Activated CD4-positive, CD25-positive, alpha-beta regulatory T cell (primary cell): Measurements from ENCODE around the gene LACTB.
"Not testable (repeated sequence)": the region's sequence is repeated elsewhere in the genome, so short reads cannot be mapped to it uniquely, and the experiment has no call there.

Source experiments
- DNase-seq, 4 experiments: peaks; one replicate each; lab custom pipeline; 2025; lab: John Stamatoyannopoulos, UW

LACTB gene

DNA sequence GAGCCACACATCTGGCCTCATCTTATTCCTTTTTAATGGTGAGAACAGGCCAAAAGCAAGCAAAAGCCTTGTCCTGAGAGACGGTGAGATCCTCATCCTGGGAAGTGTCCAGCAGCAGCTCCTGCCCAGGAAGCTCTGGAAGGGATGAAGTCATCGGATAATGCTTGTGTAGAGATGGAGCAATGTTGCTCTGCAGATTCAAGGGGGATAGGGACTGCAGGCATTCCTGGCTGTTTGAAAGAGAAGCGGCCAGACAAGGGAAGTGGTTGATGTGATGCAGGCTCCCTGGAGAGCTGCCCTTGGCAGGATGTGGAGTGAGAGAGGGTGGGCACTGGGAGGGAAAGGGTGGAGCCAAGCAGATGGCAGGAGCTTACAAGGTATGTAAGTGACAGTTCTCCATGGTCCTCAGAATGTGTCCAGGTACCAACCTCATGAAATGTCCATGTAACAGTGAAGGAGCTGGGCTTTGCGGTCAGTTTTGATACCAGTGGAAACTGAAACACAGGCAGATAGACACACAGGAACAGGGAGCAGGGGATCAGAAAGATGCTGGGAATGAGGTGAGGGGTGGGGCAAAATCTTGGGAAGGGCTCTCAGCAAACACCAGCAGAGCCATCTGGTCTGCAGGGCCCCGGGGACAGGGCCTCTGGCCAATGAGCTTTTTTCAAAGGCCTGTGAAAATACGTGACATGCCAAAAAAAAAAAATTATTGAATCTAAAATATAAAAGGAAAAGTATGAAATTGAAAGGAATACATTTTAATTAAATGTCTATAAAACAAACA, 32.2 kb upstream of the LACTB start:
- DNase-seq: no peak

DNA sequence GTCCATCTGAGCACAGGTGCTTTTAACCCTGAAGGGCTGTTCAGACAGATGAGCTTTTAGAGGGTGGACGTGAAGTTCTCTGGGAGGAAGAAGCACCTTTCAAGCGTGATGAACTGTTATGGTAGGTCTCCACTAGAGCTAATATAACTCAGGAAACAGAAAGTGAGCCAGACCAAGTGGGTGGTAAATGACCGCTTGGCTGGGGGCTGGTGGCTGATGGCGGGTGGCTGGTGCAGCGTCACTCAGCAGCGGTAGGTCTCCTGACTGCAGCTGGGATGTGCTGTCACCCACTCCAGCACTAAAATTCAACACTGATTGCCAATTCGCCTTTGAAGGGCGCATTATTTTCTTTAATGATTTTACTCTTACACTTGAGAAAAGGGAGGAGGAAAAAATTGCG, 31.2 kb upstream of the LACTB start:
- DNase-seq: no peak

DNA sequence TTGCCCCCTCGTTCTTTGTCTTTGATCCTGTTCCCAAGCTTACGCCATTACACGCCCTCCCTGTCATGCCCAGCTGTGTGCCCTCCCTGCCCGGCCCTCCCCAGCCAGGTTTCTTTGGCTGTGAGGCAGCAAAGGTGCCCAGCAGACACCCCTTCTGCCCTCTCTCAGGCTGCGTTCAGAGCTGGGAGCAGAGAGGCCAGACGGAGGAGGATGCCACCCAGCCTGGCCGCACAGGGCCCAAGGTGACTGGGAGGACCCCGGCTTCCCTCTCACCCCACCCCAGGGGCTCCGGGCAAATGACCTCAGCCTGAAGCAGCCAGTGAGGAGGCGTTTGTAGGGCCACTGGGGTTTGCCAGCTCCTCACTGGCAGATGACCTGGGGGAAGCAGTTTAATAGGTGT, 30.8 kb upstream of the LACTB start:
- no peak for DNase-seq

DNA sequence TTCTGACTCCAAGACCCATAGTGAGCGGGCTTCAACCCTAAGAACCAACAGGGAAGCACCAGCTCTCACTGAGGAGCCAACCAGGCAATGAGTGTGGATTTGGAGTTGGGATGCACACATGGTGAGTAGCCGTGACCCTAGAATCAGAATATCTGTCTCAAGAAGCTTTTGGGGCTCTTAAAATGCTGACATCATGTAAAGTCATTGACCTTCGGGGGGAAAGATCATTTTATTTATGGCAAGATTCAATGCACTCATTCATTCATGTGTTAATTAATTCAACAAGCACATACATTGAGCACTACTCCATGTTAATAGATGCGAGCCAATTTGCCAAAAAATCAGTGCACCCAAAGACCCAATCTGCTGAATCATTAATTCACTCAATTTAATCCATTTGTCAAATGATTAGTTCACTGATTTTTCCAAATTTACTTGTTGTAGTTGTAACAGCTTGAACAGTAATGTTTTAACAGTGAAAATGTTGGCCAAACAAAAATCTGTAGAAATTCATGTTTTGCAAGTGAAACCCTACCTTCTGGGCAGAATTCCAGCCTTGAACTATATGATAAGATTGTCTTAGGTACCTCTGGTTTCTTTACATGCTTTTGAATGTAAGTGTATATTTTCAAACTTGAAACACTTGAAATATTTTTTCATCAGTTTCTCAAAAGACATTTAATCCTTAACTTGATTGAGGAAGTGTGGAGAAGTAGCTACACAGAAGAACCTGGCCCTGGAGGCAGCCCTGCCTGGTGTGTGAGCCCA, 29.8 kb upstream of the LACTB start:
- DNase-seq: no peak

DNA sequence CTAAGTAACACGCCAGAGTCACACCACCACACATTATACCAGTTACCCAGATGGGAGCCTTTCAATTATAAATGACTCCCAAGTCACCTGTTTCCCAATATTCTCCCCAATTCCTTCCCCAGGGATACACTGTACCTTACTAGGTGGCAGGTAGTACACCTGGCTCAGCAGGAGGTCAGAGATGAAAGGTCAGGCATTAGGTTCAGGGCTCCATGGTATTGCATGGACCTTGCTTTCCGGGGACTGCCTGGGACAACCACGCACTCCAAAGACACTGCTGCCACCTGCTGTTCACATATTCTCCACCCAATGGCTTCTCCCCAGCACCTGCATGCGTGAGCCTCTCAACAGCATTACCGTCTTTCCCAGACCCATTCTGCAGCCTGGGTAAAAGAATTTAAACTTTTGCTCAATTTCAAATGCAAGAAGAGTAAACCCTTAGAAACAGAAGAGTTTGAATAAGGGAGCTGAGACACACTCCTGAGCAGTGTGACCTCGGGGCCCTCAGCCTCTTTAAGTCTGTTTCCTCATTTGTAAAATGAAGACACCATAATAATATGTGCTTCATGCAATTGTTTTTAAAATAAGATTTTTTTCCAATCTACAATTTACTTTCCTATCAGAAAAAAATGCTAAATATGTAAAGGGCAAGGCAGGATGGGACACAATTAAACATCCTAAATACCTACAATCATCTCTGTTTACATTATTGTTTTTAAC, 28.0 kb upstream of the LACTB start:
- peak; percentile 24 to 41 (median 35) for DNase-seq

DNA sequence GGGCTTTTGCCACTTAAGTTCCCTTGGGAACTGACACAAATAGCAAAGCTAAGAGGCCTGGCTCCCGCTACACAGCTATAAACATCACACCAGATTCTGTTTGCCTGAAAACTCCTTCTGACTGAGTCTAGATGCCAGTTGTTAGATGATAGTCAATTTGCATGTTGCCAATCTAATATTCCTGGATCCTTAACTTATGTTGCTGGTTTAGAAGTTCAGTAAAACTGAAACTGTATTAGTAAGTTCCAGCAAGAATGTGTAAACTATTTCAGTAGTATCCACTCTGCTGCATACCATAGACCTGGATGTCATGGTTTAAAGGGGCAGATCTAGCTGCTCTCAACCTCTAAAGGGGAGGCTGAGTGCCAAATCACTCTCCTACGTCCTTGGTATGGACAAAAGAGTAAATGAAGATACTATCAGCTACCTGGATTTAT, 27.1 kb upstream of the LACTB start:
- no peak for DNase-seq

DNA sequence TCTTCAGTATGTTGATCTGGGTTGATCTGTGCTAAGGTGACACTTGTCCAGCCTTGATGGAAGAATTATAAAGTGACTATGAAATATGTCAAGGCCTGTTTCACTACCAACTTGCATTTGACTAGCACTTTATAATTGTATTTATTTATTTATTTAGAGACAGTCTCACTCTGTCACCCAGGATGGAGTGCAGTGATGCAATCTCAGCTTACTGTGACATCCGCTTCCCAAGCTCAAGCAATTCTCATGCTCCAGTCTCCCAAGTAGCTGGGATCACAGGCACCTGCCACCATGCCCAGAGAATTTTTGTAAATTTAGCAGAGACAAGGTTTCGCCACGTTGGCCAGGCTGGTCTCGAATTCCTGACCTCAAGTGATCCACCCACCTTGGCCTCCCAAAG, 25.5 kb upstream of the LACTB start:
- DNase-seq: no peak

DNA sequence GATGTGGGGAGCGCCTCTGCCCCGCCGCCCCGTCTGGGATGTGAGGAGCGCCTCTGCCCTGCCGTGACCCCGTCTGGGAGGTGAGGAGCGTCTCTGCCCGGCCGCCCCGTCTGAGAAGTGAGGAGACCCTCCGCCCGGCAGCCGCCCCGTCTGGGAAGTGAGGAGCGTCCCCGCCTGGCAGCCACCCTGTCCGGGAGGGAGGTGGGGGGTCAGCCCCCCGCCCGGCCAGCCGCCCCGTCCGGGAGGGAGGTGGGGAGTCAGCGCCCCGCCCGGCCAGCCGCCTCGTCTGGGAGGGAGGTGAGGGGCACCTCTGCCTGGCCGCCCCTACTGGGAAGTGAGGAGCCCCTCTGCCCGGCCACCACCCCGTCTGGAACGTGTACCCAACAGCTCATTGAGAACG, 22.8 kb upstream of the LACTB start:
- DNase-seq: not testable (repeated sequence)

DNA sequence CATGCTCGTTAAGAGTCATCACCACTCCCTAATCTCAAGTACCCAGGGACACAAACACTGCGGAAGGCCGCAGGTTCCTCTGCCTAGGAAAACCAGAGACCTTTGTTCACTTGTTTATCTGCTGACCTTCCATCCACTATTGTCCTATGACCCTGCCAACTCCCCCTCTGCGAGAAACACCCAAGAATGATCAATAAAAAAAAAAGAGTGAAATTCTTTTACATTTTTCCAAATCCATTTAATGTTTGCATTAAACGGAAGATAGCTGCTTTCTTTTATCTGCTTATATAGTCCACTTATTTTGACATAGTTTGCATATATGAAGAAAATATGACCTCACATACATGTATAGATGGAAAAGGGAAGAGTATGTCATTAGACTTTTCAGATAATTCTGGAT, 22.1 kb upstream of the LACTB start:
- DNase-seq: not testable (repeated sequence)

DNA sequence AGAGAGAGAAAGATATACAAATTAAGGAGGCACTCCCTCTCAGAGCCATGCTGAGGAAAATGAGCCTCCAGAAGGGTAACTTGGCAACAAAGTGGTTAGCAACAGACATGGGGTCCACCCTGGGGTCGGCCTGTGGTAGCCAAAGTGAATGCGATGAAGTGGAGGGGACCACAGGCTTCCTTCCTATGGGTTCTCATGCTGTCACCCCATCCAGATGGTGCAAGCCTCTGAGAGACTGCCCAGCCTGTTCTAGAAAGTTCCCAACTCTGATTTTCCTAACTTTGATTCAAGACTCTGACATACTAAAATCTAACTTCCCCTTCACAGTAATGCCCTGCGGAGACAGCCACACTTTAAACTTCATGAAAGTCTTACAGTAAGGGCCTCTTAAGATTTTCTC, 18.2 kb upstream of the LACTB start:
- DNase-seq: no peak

DNA sequence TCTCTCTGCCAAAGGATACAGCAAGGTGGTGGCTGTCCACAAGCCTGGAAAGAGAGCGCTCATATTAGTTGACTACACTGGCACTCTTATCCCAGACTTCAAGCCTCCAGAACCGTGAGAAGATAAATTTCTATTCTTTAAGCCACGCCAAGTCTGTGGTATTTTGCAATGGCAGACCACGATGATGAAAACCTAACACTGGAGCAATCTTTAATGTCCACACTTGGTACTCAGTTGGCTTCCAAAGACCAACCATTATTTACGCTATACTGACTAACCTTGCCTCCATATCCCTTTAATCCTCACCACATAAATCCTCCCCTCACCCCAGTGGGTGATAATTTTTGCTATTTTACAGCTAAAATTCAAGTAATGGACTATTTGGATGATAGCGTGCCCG, 16.9 kb upstream of the LACTB start:
- DNase-seq: no peak

DNA sequence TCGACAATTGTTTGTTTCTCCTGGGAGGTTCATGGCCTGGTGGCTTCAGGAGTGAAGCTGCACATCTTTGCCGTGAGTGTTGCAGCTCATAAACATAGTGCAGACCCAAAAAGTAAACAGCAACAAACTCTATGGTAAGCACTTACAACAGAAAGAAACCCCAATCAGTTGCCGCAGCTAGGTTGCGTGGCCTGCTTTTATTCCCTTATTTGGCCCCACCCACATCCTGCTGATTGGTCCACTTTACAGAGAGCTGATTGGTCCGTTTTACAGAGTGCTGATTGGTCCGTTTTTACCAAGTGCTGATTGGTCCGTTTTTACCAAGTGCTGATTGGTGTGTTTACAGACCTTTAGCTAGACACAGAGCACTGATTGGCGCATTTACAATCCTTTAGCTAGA, 16.3 kb upstream of the LACTB start:
- DNase-seq: not testable (repeated sequence)

DNA sequence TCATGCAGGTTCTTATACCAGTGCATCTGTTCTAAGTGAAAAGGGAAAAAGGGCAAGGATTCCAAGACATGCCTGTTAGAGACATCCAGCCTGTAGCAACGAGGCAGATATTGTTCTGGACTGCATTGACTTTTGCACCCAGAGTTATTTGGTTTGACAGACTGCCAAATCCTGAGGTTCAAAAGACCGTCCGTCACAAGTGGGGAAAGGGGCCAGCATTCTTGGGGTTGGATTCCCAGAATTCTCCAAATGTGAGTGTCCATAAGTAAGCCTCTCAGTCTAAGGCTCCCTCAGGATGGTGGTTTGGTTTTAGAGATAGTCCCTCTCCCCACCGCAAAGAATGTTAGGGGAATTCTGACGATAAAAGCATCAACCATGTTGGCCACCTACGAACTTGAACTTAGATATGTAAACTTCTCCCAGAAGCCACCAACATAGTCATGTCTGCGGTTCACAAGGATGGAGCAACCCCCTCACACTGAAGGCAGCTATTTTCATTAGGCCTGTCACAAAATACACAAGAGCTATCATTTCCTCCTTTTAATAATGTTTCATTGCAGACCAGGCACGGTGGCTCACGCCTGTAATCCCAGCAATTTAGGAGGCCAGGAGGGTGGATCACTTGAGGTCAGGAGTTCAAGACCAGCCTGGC, 13.6 kb upstream of the LACTB start:
- DNase-seq: no peak

DNA sequence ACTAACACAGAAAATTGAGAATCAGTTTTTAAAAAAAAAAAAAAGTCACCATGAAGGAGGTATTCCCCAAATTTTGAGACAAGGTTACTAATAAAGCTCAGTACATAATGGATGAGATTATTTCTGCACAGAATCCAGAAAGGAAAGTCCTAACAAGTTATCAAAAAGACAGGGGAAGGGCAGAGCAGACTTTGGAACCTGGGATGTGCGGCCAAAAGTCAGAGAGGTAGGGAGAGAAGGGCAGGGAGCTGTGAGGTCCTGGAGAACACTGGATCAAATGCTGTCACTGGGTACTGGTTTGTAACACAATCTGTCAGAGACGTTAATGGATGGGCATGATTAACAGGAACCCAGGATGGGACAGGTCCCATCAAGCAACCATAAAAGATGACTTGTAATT, 12.2 kb upstream of the LACTB start:
- no peak for DNase-seq

DNA sequence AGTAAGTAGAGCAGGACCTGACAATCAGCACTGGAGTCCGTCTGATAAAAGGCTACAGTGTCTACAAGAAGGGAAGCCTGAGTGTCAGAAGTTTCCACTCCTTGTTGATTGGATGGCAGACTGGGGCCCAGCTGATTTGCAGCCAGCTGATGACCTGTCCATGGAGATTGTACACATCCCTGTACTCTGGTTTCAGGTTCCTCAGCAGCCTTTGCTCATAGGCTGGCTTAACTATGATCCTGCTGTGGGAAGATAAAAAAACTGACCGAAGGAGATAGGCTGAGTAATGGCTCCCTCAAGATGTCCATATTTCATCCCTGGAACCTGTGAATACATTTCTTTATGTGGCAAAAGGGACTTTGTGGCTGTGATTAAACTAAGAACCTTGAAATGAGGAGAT, 11.7 kb upstream of the LACTB start:
- no peak for DNase-seq

DNA sequence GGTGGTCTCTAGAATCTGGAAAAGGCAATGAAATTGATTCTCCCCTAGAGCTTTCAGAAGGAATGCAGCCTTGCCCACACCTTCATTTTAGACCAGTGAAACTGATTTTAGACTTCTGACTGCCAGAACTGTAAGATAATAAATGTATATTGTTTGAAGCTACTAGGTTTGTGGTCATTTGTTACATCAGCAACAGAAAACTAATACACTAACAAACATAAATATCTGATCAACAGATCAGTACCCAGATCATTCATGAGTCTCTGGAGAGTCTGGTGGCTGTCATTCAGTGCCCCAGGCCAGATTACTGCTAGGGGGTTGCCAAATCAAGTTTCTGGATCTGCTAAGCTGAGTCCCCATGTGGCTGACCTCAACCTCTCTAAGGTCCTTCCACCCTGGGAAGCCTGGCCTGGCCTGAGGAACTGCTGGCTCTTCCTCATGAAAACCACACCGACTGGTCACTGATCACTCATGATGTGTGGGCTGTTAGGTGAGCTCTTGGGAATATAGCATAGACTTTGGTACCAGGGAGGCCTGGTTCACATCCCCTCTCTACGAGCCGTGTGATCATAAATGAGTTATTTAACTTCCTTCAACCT, 11.1 kb upstream of the LACTB start:
- DNase-seq: no peak

DNA sequence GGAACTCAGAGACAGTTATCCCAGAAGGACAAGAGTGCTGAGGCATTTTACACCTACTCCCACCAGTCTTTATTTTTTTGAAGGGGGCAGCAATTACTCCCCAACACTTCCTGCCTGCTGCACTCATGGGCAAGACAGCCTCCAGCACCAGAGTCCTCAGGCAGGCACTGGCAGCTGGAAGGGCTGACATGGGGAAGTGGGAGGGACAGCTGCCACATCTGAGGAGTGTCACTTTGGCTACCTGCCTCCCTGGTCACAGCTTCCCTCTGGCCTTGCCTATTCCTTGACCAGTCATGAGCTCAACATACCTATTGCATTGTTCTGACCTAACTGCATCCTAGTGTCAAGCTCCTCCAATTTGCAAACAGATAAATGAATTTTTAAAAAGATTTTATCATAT, 10.2 kb upstream of the LACTB start:
- DNase-seq: no peak

DNA sequence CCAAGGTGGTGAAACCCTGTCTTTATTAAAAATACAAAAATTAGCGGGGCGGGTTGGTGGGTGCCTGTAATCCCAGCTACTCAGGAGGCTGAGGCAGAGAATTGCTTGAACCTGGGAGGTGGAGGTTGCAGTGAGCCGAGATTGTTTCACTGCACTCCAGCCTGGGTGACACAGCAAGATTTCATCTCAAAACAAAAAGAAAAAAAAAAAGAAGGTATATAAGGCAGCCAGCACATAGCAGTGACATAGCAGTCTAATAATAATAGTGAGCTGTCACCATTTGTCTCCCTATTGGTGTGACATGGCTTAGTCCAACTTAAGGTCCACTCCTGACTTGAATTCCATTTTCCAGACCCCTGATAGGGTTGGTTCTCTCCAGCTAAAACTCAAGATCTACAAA, 8.8 kb upstream of the LACTB start:
- no peak for DNase-seq

DNA sequence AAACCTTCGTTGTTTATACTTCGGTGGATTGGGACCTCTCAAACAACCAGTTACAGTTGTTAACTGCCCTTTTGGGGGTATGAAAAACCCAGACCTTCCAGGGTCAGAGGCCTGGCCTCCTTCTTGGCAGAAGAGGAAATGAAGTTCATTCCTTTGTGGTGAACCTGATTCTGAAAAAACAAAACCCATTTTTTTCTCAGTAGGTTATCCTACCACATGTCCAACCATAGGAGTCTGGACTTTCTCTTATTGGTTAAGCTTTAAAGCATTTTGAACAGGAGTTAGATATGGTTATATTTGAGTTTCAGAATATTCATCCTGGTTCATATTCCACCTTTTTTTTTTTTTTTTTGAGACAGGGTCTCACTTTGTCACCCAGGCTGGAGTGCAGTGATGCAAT, 7.2 kb upstream of the LACTB start:
- no peak for DNase-seq

DNA sequence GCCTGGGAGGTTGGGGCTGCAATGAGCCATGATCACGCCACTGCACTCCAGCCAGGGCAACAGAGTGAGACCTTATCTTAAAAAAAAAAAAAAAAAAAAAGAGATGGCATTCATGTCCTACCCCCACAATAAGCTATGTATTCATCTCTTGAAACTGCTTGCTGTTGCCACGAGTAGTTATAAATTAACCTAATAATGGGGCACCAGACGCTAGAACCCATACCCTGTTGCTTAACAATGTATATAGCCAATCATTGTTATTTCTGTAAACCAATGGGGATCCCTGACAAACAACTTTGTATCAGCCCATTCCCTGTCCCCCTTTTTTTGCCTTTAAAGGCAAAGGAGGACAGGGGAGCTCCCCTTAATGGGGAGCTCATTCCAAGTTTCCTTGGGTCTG, 2.8 kb upstream of the LACTB start:
- DNase-seq: no peak

DNA sequence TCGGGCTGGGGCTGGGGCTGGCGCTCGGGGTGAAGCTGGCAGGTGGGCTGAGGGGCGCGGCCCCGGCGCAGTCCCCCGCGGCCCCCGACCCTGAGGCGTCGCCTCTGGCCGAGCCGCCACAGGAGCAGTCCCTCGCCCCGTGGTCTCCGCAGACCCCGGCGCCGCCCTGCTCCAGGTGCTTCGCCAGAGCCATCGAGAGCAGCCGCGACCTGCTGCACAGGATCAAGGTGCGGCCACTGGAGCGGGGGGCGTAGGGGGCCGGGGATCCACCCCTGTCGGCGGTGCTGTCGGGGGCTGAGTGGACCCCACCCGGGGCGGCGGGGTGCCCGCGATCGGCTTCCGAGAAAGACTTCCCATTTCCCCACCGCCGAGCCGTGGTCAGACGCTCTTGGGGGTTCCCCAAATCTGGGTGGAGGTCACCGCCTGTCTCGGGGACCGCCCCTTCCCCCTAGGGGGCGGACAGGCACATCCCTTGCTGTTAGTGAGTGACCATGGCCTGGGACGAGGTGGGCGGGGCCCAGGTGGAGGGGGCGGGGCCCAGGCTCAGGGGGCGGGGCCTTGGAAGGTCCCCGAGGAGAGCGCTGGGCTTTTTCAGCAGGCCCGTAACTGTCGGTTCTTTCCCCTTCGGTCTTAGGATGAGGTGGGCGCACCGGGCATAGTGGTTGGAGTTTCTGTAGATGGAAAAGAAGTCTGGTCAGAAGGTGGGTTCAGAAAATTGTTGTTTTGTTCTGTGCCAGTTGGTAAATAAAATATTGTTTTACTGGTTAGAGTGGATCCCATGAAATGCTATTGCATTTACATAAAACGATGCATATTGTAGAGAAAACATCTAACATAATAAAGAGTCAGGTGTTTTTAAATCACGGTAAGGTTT, 578 bp downstream of the LACTB start:
- DNase-seq: peak; percentile 28 to 60 (median 54)
